ENCODE measurements around the gene LTK.

DNA sequence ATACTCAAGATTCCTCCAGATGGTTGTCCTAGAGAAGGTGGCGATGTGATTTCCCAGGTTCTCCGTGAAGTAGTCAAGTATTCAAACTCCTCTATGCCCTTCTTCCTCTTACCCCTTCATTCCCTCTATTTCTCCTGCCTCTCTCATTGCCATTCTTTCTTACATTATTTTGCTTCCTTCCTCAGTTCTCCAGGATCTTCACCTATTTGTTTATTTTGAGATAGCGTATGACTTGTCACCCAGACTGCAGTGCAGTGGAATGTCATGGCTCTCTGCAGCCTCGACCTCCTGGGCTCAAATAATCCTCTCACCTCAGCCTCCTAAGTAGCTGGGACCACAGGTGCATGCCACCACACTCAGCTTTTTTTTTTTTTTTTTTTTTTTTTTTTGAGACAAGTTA is 21.7 kb downstream of the LTK start:
- TF ChIP-seq CTCF (conservative IDR thresholded peaks at IDR 0.05; ENCODE audit: low read depth, low read length) (no peak), EZH2phosphoT487 (IDR thresholded peaks at IDR 0.05; ENCODE audit: borderline replicate concordance, low read length) (no peak)

Measured in PC-3 (cell line).